Measurements from ENCODE around the gene PIGR.

The PIGR gene

DNA sequence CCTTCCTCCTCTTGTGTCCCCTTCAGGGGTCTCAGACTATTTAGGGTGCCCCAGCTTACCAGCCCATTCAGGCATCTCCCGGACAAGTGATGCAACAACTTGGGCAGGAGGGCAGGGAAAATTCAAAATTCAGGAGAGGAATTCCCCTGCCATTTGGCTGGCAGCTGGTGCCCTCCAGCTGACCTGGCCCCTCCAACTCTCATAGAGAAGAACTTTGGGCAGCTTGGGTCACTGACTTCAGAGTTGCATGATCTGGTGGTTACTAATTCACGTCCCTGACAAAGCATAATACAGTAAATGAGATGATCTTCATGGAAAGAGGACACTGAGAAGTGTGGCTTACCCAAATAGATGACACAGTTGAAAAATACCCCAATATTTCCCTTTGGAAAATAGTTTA is 24.2 kb upstream of the PIGR start, which contains the start of gene FCAMR:
Gene FCAMR, minus strand, starts transcription at position 15 of the 400 bp plus-strand sequence. CDS start 335 bp downstream, outside the sequence.
- in situ Hi-C loops (cut with MboI; ENCODE audit: low sequenced_read_pairs), result no loop called here
- H3K36me3 ChIP-seq (replicated peaks), result no peaks in the 10 kb centered on the region
- no peak for DNase-seq (ENCODE audit: low spot score in 2 of 2)
- no peaks in the 10 kb centered on the region for H3K9me3 ChIP-seq
- H3K4me1 ChIP-seq, result no peaks in the 10 kb centered on the region
- H3K4me3 ChIP-seq, result no peak within 1 kb of the TSS
- H3K27me3 ChIP-seq (ENCODE audit: low read depth), result 0 out of 2 replicates have a peak, but pooled peaks cover 3% of the 10 kb centered on the region

DNA sequence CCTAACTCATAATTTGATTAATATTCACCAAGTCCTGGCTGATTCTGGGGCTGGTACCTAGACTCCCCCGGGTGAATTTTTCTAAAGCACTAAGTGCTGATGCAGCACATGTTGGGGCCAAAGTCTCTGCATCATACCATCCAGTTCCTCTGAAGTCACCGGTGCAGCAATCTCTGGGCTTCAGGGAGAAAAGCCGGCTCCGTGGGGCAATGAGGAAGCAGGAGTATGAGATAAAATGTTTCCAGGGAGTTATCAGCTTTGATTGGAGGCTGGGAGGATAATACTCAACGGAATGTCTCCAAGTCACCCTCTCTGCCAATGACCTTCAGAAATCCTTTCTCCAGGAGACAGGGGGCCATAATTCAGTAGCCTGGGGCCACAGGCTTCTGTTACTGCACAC is 22.8 kb upstream of the PIGR start:
- Histone ChIP-seq H3K4me1 (no peaks in the 10 kb centered on the region), H3K36me3 (replicated peaks) (no peaks in the 10 kb centered on the region), H3K27me3 (ENCODE audit: low read depth) (0 out of 2 replicates have a peak, but pooled peaks cover 3% of the 10 kb centered on the region), H3K4me3 (no peak overlapping the region), H3K9me3 (no peaks in the 10 kb centered on the region)
- DNase-seq (ENCODE audit: low spot score in 2 of 2), result no peak
- in situ Hi-C loops (cut with MboI; ENCODE audit: low sequenced_read_pairs), result no loop called here

DNA sequence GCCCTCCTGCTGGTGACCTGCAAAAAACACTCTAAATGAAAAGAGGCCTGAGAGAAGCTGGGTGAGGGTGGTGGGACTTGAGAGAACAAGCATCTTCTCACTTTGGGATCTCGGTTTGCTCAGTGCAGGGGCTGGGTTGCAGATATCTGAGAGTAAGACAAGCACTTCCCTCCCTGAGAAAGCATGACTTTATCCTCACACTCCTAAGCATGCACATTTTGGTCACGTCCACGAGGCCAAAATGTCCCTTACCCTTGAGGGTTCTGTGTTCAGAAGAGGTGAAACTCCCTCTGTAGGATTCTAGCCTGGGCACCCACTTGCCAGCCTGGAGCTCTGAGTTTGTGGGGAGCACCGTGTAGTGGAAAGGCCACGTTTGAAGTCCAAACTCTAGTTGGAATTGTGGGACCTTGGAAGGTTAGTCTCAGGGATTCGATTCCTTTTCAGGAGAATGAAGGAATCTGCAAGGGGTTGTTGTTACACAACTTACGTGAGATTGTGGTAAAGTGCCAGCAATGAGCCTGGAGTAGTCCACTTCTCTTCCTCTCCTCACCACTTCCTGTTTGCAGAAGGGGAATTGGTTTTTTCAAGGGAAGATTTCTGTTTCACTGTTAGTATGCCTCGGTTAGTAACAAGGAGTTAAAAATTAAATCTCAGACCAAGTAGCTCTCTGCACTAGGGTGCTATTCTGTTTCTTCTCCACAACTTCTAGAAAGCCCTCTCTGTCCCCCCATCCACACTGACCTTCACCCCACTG is 21.0 kb upstream of the PIGR start:
- no peak for DNase-seq (ENCODE audit: low spot score in 2 of 2)

DNA sequence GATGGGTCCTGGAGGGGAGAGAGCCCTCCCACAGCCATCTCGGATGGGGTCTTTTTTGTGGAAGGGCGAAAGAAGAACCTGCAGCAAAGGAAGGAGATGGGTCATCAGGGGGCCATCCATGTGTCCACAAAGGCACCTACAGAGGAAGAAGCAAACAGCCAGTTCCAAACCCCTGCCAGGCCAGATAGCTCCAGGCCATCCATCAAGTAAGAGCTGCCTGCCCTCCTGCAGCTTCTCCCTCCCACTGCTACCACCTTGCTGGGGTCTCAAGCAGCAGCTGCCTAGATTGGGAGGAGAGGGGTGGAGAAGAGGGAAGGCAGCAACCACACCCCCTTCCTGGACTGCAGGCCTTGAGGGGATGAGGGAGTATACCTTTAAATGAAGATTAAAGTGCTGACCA is 19.5 kb upstream of the PIGR start:
- Histone ChIP-seq H3K9me3 (no peaks in the 10 kb centered on the region), H3K4me1 (no peaks in the 10 kb centered on the region), H3K36me3 (replicated peaks) (no peaks in the 10 kb centered on the region), H3K4me3 (no peak overlapping the region), H3K27me3 (ENCODE audit: low read depth) (no peaks in the 10 kb centered on the region)
- in situ Hi-C loops (cut with MboI; ENCODE audit: low sequenced_read_pairs), result no loop called here
- no peak for DNase-seq (ENCODE audit: low spot score in 2 of 2)

More for the DNA sequence above, 21.0 kb upstream of the PIGR start:
- Histone ChIP-seq H3K36me3 (replicated peaks) (no peaks in the 10 kb centered on the region), H3K4me1 (no peaks in the 10 kb centered on the region), H3K4me3 (no peak overlapping the region), H3K9me3 (no peaks in the 10 kb centered on the region), H3K27me3 (ENCODE audit: low read depth) (no peaks in the 10 kb centered on the region)
- in situ Hi-C loops (cut with MboI; ENCODE audit: low sequenced_read_pairs), result no loop called here

DNA sequence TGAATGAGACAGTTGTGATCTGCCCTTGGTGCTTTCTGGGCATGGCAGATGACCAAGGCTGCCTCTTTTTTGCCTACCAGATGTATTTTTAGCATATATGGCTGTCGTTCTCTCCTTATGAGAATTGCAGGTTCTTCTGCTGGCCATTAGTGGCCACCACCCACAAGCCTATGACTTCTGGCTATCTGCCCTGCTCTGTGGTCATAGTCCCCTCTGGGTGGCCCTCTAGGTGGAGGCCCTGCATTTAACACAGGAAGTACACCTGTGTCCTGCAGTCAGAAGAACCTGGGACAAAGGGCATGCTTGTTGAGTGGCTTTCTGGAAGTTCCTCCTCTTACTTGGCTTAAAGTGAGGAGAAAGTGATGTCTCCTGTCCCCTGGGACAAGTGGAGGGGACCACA is 17.5 kb upstream of the PIGR start:
- Histone ChIP-seq H3K36me3 (replicated peaks) (no peaks in the 10 kb centered on the region), H3K27me3 (ENCODE audit: low read depth) (no peaks in the 10 kb centered on the region), H3K4me1 (no peaks in the 10 kb centered on the region), H3K9me3 (no peaks in the 10 kb centered on the region), H3K4me3 (no peak overlapping the region)
- in situ Hi-C loops (cut with MboI; ENCODE audit: low sequenced_read_pairs), result no loop called here
- DNase-seq (ENCODE audit: low spot score in 2 of 2), result no peak

DNA sequence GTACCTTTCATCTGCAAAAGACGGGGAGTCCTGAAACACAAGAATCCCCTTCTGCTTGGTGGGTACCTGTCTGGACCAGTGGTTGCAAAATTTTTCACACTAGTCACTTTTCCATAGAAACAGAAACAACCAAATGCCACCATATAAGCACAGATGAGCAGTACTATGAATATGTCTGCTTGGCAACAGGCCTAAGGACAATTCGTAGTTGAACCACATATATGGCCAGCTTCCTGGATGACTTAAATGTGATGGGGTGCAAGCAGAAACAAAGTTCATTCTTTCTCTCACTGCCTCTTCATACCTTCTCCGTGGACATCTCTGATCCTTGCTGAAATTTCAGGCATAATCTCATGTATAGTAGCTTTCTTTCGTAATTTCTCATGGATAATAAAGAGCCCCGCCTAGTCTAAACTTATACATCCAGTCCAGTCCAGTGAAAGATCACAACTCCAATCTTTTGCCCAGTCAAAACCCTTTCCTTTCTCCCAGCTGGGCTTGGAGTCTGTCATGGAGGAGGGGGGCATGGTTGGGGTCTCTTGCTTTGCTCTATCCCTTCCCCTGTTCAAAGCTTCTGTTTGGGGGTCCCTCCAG is 16.9 kb upstream of the PIGR start:
- in situ Hi-C loops (cut with MboI; ENCODE audit: low sequenced_read_pairs), result no loop called here
- H3K27me3 ChIP-seq (ENCODE audit: low read depth), result no peaks in the 10 kb centered on the region
- H3K4me3 ChIP-seq, result no peak overlapping the region
- no peaks in the 10 kb centered on the region for H3K36me3 ChIP-seq (replicated peaks)
- DNase-seq (ENCODE audit: low spot score in 2 of 2), result no peak
- no peaks in the 10 kb centered on the region for H3K9me3 ChIP-seq
- H3K4me1 ChIP-seq, result no peaks in the 10 kb centered on the region

DNA sequence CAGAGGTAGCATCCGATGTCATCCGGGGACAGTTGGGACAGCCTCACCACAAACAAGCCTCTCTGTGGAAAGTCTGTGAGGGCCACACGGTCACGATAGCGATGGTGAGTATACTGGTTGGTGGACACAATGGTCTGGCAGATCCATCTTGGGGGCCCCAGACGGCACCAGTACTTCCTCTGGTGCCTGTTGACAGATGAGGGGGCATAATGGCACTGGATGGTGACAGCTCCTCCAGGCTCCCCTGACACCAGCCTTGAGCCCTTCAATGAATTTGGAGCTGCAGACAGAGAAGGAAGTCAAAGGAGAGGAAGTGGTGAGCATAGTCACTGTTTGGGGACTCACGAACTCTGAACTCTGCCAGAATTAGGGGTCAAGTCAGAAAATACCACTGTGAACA is 16.0 kb upstream of the PIGR start:
- no peaks in the 10 kb centered on the region for H3K9me3 ChIP-seq

DNA sequence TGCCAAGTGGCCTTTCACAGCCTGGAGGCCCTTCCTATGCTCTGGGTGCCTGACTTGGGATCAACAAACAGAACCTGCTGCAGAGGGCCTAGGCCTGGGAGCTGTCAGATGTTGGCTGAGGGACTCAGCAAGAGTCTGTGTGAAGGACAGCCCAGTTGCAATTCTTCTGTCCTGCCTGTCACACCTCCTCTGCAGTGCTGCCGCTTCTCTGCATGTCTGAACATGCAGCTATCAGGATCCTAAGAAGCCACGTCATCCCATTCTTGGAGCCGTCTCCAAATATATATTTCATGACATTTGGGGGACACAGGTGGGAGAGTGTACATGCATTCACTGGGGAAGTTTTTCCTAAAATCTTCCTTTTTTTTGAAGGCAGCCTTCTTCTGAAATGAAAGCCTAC is 15.4 kb upstream of the PIGR start:
- Histone ChIP-seq H3K4me1 (no peaks in the 10 kb centered on the region), H3K36me3 (replicated peaks) (no peaks in the 10 kb centered on the region), H3K27me3 (ENCODE audit: low read depth) (no peaks in the 10 kb centered on the region), H3K9me3 (no peaks in the 10 kb centered on the region), H3K4me3 (no peak overlapping the region)
- in situ Hi-C loops (cut with MboI; ENCODE audit: low sequenced_read_pairs), result no loop called here
- no peak for DNase-seq (ENCODE audit: low spot score in 2 of 2)

More for the DNA sequence above, 16.0 kb upstream of the PIGR start:
- no peak for DNase-seq (ENCODE audit: low spot score in 2 of 2)
- Histone ChIP-seq H3K4me1 (no peaks in the 10 kb centered on the region), H3K36me3 (replicated peaks) (no peaks in the 10 kb centered on the region), H3K27me3 (ENCODE audit: low read depth) (no peaks in the 10 kb centered on the region), H3K4me3 (no peak overlapping the region)
- in situ Hi-C loops (cut with MboI; ENCODE audit: low sequenced_read_pairs), result no loop called here

DNA sequence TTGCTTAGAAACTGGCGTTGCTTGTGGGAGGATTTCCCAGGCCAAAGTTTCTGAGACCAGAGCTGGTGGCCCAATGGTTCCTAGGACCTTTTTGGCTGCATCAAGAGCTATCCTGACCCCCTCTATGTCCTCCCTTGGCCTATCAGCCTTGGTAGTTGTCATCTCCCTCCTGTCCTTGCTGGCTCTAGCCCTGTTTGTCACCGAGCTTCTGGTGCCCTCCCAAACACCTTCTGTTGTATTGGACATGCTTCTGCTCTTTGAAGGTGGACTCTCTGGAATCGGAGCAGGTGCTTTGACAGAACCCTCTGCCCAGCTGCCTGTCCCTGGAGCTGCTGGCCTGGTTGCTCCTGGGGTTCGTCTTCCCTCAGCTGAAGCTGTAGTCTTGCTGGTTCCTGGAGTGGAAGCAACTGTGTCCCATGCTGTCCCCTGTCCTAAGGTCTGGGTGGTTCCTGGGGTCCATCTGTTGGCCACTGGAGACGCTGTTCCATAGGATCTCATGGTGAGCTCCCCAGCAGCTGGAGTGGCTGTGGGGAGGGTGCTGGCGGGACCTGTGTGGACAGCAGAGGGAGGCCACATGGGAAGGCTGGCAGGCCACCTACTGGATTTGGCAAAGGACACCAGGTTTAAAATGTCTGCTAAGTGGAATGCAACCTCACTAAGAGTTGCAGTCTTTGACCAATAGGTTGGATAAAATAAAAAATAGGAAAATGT is 14.6 kb upstream of the PIGR start:
- Histone ChIP-seq H3K4me3 (no peak overlapping the region), H3K9me3 (no peaks in the 10 kb centered on the region), H3K36me3 (replicated peaks) (no peaks in the 10 kb centered on the region), H3K4me1 (no peaks in the 10 kb centered on the region), H3K27me3 (ENCODE audit: low read depth) (no peaks in the 10 kb centered on the region)
- no peak for DNase-seq (ENCODE audit: low spot score in 2 of 2)
- in situ Hi-C loops (cut with MboI; ENCODE audit: low sequenced_read_pairs), result no loop called here

DNA sequence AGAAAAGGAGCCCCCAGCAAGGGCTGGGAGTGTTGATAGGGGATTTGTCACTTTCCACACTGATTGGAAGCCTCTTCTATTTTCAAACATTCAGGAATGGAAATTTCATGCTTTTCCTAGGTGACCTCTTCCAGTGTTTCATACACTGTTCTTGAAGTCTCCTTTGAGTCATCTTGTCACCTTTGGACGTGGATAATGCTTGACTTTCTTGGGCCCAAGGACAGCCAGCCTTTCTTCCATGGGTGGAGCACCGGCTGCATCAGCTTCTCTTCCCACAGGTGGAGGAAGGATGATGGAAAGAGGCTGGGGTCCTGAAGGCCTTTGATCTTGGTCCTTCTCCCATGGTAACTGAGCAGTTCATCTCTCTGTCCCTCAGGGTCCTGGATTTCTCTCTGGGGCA is 11.9 kb upstream of the PIGR start:
- DNase-seq (ENCODE audit: low spot score in 2 of 2), result no peak
- no peaks in the 10 kb centered on the region for H3K4me1 ChIP-seq
- in situ Hi-C loops (cut with MboI; ENCODE audit: low sequenced_read_pairs), result no loop called here

DNA sequence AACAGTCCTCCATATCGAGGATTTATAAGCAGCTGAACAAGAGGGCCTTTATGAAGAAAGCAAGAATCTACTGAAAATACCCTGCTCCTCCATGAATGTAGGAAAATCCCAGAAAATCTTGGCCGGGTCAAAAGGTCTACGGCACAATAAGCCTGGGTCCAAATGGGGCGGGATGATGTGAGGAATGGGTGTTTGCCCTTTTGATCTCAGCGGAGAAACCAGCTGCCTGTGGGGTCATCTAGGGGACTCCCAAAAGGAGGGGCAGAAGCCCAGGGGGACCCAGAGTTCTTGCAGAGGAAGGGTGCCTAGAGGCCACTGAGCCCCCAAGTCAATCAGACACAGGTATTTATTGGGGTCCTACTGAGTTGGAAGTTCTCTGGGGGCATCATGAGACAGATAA is 11.4 kb upstream of the PIGR start:
- no peaks in the 10 kb centered on the region for H3K27me3 ChIP-seq (ENCODE audit: low read depth)
- H3K4me1 ChIP-seq, result no peaks in the 10 kb centered on the region
- no peaks in the 10 kb centered on the region for H3K9me3 ChIP-seq
- no peaks in the 10 kb centered on the region for H3K36me3 ChIP-seq (replicated peaks)
- no peak overlapping the region for H3K4me3 ChIP-seq
- DNase-seq (ENCODE audit: low spot score in 2 of 2), result no peak
- in situ Hi-C loops (cut with MboI; ENCODE audit: low sequenced_read_pairs), result no loop called here

More for the DNA sequence above, 11.9 kb upstream of the PIGR start:
- no peaks in the 10 kb centered on the region for H3K9me3 ChIP-seq
- no peak overlapping the region for H3K4me3 ChIP-seq
- H3K36me3 ChIP-seq (replicated peaks), result no peaks in the 10 kb centered on the region
- no peaks in the 10 kb centered on the region for H3K27me3 ChIP-seq (ENCODE audit: low read depth)

DNA sequence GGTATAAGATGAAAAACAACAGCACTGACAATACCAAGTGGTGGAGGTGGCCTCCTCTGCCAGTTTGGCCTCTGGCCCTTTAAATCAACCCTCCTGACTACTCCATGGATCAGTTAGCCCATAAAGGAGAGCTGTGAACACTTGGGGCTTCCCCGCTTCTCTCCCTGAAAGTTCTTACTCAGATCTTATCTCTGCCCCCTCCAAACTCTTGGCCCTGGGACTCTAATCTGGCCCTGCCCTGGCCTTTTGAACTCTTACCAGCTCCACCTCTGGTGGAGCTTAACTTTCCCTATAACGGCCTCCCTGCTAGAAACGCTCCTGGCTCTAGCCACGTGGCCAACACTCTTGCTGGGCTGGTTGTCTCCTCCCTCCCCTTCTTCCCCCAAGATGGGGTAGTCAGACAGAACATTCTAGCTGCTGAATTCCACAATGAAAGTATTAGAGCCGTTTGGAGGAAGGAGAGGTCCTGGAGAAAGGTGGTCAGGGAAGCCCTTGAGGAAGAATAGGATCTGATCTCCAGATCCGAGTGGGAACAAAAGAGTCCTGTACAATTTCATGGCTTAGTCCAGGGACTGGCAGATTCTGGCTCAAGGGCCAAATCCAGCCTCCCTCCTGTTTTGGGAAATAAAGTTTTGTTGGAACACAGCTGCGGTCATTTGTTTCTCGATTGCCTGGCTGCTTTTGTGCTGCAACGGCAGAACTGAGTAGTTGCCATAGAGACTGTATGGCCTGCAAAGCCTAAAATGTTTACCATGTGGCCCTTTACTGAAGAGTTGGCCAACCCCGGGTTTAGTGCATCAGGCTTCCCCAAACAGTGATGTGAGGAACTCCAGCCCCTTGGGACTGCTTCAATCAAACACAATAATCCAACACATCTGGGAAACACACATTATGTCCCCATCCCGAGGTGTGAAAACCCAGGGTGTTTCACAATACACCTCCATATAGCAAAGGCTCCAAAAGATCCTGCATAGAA is 9.5 kb upstream of the PIGR start:
- H3K9me3 ChIP-seq, result no peaks in the 10 kb centered on the region
- H3K36me3 ChIP-seq (replicated peaks), result no peaks in the 10 kb centered on the region
- no peak for DNase-seq (ENCODE audit: low spot score in 2 of 2)
- no peaks in the 10 kb centered on the region for H3K4me1 ChIP-seq
- H3K4me3 ChIP-seq, result no peak overlapping the region
- in situ Hi-C loops (cut with MboI; ENCODE audit: low sequenced_read_pairs), result no loop called here
- no peaks in the 10 kb centered on the region for H3K27me3 ChIP-seq (ENCODE audit: low read depth)

All from HAP-1 (cell line).